Chondrocyte (in vitro differentiated cells): ENCODE results near the gene DOK7. TPM values are rescaled to one million over a fixed set of nuclear protein-coding genes. Genes with fewer than 3 reads are reported as not detected.

Experiments used
- DNase-seq: peaks from one replicate; pipeline ENCODE4 v3.0.0; 2021; ENCODE audit warnings: mixed read lengths, low spot score
- H3K27ac Mint-ChIP-seq: one replicate; pipeline ENCODE4 v1.8.0; 2021; ENCODE audit warnings: mild to moderate bottlenecking, moderate library complexity, mixed read lengths; ENCODE audit not compliant: unreplicated experiment
- H3K27me3 Mint-ChIP-seq: 2 replicates; pipeline ENCODE4 v1.8.0; 2021; ENCODE audit warnings: low read depth, mixed read lengths
- H3K36me3 Mint-ChIP-seq: 2 replicates; pipeline ENCODE4 v1.8.0; 2021; ENCODE audit warnings: low read depth, mixed read lengths
- H3K4me1 Mint-ChIP-seq: 2 replicates; pipeline ENCODE4 v1.8.0; 2021; ENCODE audit warnings: low read depth, mild to moderate bottlenecking, mixed read lengths
- H3K4me3 Mint-ChIP-seq: one replicate; pipeline ENCODE4 v1.8.0; 2021; ENCODE audit warnings: mild to moderate bottlenecking, moderate library complexity, mixed read lengths; ENCODE audit not compliant: unreplicated experiment
- H3K9me3 Mint-ChIP-seq: 2 replicates; pipeline ENCODE4 v1.8.0; 2021; ENCODE audit warnings: low read depth, mixed read lengths
- total RNA-seq: library from RNA; stranded (reverse); gene quantifications from 3 replicates; pipeline ENCODE4 v1.2.1, GENCODE V29; 2021
- TF ChIP-seq, protein P1 (sequence below): fragments of 200-600 bp; sonication (generic); IDR thresholded peaks from 2 replicates; pipeline ENCODE4 v1.5.0; 2021; ENCODE audit warnings: antibody characterized with exemption, mild to moderate bottlenecking, moderate library complexity

Gene DOK7
- total RNA-seq, 1 donor from 2014 or later = 0.37 TPM

DNA sequence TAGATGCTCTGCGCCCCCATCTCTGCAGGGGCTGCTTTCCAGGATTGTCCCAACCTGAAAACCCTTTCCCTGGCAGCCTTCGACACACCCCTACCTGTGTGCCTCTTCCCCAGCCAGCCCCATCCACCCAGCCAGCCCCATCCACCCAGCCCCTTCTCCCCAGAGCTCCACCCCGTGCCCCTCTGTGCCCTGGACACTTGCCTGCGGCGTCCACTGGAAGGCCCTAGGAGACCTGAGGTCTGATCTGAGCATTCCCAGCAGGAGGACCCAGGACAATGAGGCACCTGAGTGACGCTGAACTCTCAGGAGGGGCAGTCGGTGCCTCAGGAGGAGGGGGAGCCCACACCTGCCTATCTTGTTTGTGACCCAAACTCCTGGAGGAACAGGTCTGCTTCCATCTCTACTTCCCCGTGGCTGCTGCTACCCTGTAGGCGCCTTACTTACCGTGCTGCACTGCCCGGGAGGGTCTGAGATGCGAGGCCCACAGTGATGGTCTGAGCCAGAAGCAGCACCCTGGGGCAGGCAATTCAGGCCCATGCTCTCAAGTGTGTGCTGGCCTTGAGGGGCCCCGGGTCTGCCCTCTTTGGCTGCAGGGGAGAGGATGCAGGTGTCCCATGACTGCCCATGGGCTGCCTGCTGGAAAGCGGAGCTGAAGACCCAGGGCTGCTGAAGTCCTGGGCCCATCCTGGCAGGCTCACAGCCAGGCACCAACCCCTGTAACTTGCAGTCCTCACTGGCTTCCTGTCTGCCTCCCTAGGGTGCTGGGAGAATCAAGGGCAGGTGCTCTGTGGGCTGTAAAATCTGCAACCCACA is 64.2 kb downstream of the DOK7 start:
- H3K27me3 Mint-ChIP-seq = no peaks in the 10 kb centered on the region
- no peak overlapping the region for H3K4me3 Mint-ChIP-seq
- H3K27ac Mint-ChIP-seq = no peak overlapping the region
- H3K36me3 Mint-ChIP-seq = peaks cover 5% of the 10 kb centered on the region
- peak; percentile 84 for DNase-seq
- no peaks in the 10 kb centered on the region for H3K9me3 Mint-ChIP-seq
- TF ChIP-seq, protein P1, sequence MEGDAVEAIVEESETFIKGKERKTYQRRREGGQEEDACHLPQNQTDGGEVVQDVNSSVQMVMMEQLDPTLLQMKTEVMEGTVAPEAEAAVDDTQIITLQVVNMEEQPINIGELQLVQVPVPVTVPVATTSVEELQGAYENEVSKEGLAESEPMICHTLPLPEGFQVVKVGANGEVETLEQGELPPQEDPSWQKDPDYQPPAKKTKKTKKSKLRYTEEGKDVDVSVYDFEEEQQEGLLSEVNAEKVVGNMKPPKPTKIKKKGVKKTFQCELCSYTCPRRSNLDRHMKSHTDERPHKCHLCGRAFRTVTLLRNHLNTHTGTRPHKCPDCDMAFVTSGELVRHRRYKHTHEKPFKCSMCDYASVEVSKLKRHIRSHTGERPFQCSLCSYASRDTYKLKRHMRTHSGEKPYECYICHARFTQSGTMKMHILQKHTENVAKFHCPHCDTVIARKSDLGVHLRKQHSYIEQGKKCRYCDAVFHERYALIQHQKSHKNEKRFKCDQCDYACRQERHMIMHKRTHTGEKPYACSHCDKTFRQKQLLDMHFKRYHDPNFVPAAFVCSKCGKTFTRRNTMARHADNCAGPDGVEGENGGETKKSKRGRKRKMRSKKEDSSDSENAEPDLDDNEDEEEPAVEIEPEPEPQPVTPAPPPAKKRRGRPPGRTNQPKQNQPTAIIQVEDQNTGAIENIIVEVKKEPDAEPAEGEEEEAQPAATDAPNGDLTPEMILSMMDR = no peak
- H3K4me1 Mint-ChIP-seq = peaks cover 21% of the 10 kb centered on the region

GRCh38 chr4:3527914-3528876 is 65.1 kb downstream of the DOK7 start:
- Mint-ChIP-seq H3K27ac (no peak overlapping the region), H3K27me3 (no peaks in the 10 kb centered on the region), H3K36me3 (peaks cover 5% of the 10 kb centered on the region), H3K9me3 (no peaks in the 10 kb centered on the region), H3K4me1 (peaks cover 21% of the 10 kb centered on the region), H3K4me3 (no peak overlapping the region)
- TF ChIP-seq, protein P1 = no peak
- DNase-seq = peak; percentile 86

DNA sequence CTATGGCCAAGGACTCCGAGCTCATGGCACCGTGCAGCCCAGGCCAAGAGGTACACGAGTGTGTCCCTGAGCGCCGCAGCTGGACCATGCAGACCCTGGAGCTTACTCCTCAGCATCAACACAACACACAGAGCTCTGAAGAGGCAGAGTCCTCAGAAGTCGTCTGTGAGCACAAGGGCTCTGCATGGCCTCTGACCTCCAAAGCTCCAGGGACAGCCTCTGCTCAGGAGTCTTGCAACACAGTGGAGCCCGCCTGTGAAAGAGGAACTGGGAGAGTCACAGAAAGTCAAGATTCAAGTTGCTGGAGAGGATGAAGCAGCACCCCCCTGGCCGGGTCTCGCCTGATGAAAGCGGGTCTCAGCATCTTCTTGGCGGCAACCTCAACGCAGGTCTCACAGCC is 66.3 kb downstream of the DOK7 start:
- DNase-seq = peak; percentile 58
- peaks cover 3% of the 10 kb centered on the region for H3K36me3 Mint-ChIP-seq
- TF ChIP-seq, protein P1 = no peak
- H3K9me3 Mint-ChIP-seq = no peaks in the 10 kb centered on the region
- no peaks in the 10 kb centered on the region for H3K27me3 Mint-ChIP-seq
- H3K4me1 Mint-ChIP-seq = peaks cover 21% of the 10 kb centered on the region
- no peak overlapping the region for H3K4me3 Mint-ChIP-seq
- H3K27ac Mint-ChIP-seq = no peak overlapping the region

DNA sequence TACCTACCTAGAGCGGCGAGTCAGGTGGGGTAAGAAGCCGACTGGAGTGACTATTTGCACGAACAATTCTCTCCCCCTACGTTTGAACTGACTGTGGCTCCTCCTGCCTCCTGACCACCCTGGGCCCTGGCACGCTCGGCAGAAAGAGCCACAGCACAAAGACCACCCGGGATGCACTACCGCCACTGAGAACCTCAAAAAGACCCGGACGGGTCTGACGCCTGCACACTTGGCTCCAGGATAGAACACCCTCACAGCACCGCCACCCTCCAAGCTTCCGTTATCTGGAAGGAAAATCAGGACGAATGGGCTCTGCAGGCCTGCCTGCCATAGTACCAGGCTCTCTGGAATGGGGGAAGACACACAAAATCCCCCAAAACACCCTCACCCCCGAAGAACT is 66.9 kb downstream of the DOK7 start:
- Mint-ChIP-seq H3K9me3 (no peaks in the 10 kb centered on the region), H3K4me3 (no peak overlapping the region), H3K4me1 (peaks cover 21% of the 10 kb centered on the region), H3K27ac (no peak overlapping the region), H3K36me3 (no peaks in the 10 kb centered on the region), H3K27me3 (peaks cover under 1% of the 10 kb centered on the region)
- peak; percentile 37 for DNase-seq
- TF ChIP-seq, protein P1 = no peak

- DNase-seq = peak; percentile 69
- H3K4me1 Mint-ChIP-seq = peaks cover 21% of the 10 kb centered on the region
- H3K27ac Mint-ChIP-seq = no peak overlapping the region
- H3K4me3 Mint-ChIP-seq = peak overlapping the region; percentile 99
- peaks cover 4% of the 10 kb centered on the region for H3K36me3 Mint-ChIP-seq
- TF ChIP-seq, protein P1 = no peak
- peaks cover 6% of the 10 kb centered on the region for H3K27me3 Mint-ChIP-seq
- H3K9me3 Mint-ChIP-seq = peaks cover 5% of the 10 kb centered on the region
Observed at GRCh38 chr4:3530663-3531254, 67.7 kb downstream of the DOK7 start.
